NCI-H2081 (cell line): ENCODE data around the gene DOLPP1.
"Not testable (repeated sequence)": the region's sequence is repeated elsewhere in the genome, so short reads cannot be mapped to it uniquely, and the experiment has no call there.

Experiments
- DNase-seq, 2 experiments: peaks; one replicate each; lab custom pipeline; 2025; lab: John Stamatoyannopoulos, UW

Gene DOLPP1

GRCh38 chr9:129080601-129081387 lies at the start of gene DOLPP1:
DOLPP1 (plus strand) TSS chr9:129081111; CDS start chr9:129081132, 21 bp downstream.
- DNase-seq: peak; percentile 99

GRCh38 chr9:129031514-129031913 lies 49.4 kb upstream of the DOLPP1 start:
- DNase-seq: no peak

- DNase-seq: no peak
These were observed 48.3 kb upstream of the DOLPP1 start for GRCh38 chr9:129032541-129033159.

GRCh38 chr9:129033216-129033615 lies 47.7 kb upstream of the DOLPP1 start:
- DNase-seq: no peak

- DNase-seq: not testable (repeated sequence)
These were observed 45.1 kb upstream of the DOLPP1 start for GRCh38 chr9:129035838-129036237.

- peak; percentile 99 for DNase-seq
These were observed 44.5 kb upstream of the DOLPP1 start, which contains the start of gene MIGA2 for GRCh38 chr9:129036241-129036922. MIGA2 (plus strand) TSS chr9:129036626; CDS start chr9:129040595, 3,969 bp downstream.

- DNase-seq: no peak
These were observed 43.8 kb upstream of the DOLPP1 start for GRCh38 chr9:129036923-129037766.

GRCh38 chr9:129037767-129038098 lies 43.2 kb upstream of the DOLPP1 start:
- DNase-seq: no peak

GRCh38 chr9:129038109-129038852 lies 42.6 kb upstream of the DOLPP1 start:
- no peak for DNase-seq

- no peak for DNase-seq
These were observed 40.7 kb upstream of the DOLPP1 start for GRCh38 chr9:129040113-129040643.

GRCh38 chr9:129042016-129042415 lies 38.9 kb upstream of the DOLPP1 start:
- no peak for DNase-seq

- DNase-seq: peak in 1 of 2 experiments; percentile 25
These were observed 28.3 kb upstream of the DOLPP1 start for GRCh38 chr9:129052592-129052991.

GRCh38 chr9:129053020-129053419 lies 27.9 kb upstream of the DOLPP1 start:
- no peak for DNase-seq

GRCh38 chr9:129054163-129054851 lies 26.6 kb upstream of the DOLPP1 start:
- DNase-seq: no peak

- no peak for DNase-seq
These were observed 21.7 kb upstream of the DOLPP1 start for GRCh38 chr9:129058965-129059795.

GRCh38 chr9:129059796-129060785 lies 20.8 kb upstream of the DOLPP1 start:
- DNase-seq: no peak

GRCh38 chr9:129060991-129061390 lies 19.9 kb upstream of the DOLPP1 start:
- no peak for DNase-seq

- DNase-seq: no peak
These were observed 17.9 kb upstream of the DOLPP1 start for GRCh38 chr9:129063061-129063460.
